Brain pericyte (primary cell): ENCODE measurements around the gene SAMD11.
A peak's percentile ranks its signal among the peaks of the same experiment; 100 is the strongest.
"Not testable (repeated sequence)": the region's sequence is repeated elsewhere in the genome, so short reads cannot be mapped to it uniquely, and the experiment has no call there.

Source experiments
- DNase-seq: peaks from one replicate; pipeline ENCODE4 v3.0.0-alpha.2; 2012; ENCODE audit warnings: low read depth, low spot score

SAMD11 gene

GRCh38 chr1:923131-923990 lies at the start of gene SAMD11:
TSS of gene SAMD11 (plus strand) at chr1:923923. CDS start at chr1:924432, 509 bp downstream.
- DNase-seq, result no peak

GRCh38 chr1:876428-877208 lies 47.1 kb upstream of the SAMD11 start:
- DNase-seq, result not testable (repeated sequence)

GRCh38 chr1:877209-877986 lies 46.3 kb upstream of the SAMD11 start:
- not testable (repeated sequence) for DNase-seq

- DNase-seq, result not testable (repeated sequence)
Measured at GRCh38 chr1:880511-880910, 43.2 kb upstream of the SAMD11 start.

- not testable (repeated sequence) for DNase-seq
Measured at GRCh38 chr1:880915-881314, 42.8 kb upstream of the SAMD11 start.

GRCh38 chr1:886311-886710 lies 37.4 kb upstream of the SAMD11 start:
- no peak for DNase-seq

GRCh38 chr1:886760-887159 lies 37.0 kb upstream of the SAMD11 start:
- DNase-seq, result no peak

- no peak for DNase-seq
Measured at GRCh38 chr1:888297-888696, 35.4 kb upstream of the SAMD11 start.

- not testable (repeated sequence) for DNase-seq
Measured at GRCh38 chr1:889774-890173, 33.9 kb upstream of the SAMD11 start.

- not testable (repeated sequence) for DNase-seq
Measured at GRCh38 chr1:890234-890633, 33.5 kb upstream of the SAMD11 start.

GRCh38 chr1:890661-891060 lies 33.1 kb upstream of the SAMD11 start:
- DNase-seq, result no peak

- DNase-seq, result no peak
Measured at GRCh38 chr1:897226-897625, 26.5 kb upstream of the SAMD11 start.

GRCh38 chr1:897951-898350 lies 25.8 kb upstream of the SAMD11 start:
- not testable (repeated sequence) for DNase-seq

GRCh38 chr1:899636-900317 lies 23.9 kb upstream of the SAMD11 start:
- DNase-seq, result no peak

- DNase-seq, result no peak
Measured at GRCh38 chr1:901108-901859, 22.4 kb upstream of the SAMD11 start.

- DNase-seq, result no peak
Measured at GRCh38 chr1:902802-903201, 20.9 kb upstream of the SAMD11 start.

- DNase-seq, result no peak
Measured at GRCh38 chr1:903305-903704, 20.4 kb upstream of the SAMD11 start.

- DNase-seq, result no peak
Measured at GRCh38 chr1:903721-904271, 19.9 kb upstream of the SAMD11 start.

GRCh38 chr1:904310-904950 lies 19.3 kb upstream of the SAMD11 start:
- DNase-seq, result peak; percentile 51
